Hepatic stellate cell (primary cell): ENCODE measurements around the gene C1orf232.

ENCODE experiments used
- DNase-seq: peaks from one replicate; pipeline ENCODE4 v3.0.0; 2011; ENCODE audit warnings: low spot score

The C1orf232 gene

DNA sequence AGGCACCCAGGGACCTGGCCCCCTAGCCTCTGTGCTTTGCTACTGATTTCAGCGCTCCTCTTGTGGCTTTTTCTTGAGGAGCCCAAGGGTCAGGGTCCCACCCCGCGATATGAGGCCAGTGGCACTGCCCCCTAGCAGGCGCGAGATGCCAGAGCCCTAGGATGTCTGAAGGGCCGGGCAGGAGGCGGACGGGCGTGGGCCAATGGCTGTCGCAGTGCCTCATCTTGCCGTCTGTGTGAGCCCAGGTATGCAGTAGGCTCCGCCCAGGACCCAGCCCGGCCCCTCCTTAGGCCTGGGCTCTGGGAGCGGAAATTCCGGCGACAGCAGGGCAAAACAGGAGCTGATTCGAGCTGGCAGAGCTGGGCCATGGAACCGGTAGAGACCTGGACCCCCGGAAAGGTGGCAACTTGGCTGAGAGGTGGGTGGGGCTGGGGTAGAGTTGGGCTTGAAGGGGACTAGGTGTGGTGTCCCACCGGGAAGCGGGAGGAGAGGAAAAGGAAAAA is 8.5 kb upstream of the C1orf232 start, which contains the start of gene CNKSR1:
Gene CNKSR1, plus strand, starts transcription at position 310 of the 503 bp plus-strand sequence. Its CDS starts 57 bp downstream, at position 367.
- DNase-seq, result no peak

DNA sequence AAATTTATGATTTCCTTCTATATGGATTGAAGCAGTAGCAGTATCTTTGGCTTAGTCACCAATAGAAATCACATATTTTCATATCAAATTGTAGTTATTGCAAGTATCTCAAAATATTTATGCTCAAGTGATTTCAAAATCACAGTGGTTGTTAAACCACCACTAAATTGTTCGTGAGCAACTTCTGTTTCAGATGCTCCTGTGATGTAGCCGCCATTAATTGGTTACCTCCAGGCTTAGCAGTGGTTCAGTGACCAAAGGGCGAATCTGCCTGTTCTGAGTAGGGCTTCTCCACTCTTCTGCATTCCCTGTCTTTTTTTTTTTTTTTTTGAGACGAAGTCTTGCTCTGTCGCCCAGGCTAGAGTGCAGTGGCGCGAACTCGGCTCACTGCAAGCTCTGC is 6.6 kb upstream of the C1orf232 start:
- no peak for DNase-seq

DNA sequence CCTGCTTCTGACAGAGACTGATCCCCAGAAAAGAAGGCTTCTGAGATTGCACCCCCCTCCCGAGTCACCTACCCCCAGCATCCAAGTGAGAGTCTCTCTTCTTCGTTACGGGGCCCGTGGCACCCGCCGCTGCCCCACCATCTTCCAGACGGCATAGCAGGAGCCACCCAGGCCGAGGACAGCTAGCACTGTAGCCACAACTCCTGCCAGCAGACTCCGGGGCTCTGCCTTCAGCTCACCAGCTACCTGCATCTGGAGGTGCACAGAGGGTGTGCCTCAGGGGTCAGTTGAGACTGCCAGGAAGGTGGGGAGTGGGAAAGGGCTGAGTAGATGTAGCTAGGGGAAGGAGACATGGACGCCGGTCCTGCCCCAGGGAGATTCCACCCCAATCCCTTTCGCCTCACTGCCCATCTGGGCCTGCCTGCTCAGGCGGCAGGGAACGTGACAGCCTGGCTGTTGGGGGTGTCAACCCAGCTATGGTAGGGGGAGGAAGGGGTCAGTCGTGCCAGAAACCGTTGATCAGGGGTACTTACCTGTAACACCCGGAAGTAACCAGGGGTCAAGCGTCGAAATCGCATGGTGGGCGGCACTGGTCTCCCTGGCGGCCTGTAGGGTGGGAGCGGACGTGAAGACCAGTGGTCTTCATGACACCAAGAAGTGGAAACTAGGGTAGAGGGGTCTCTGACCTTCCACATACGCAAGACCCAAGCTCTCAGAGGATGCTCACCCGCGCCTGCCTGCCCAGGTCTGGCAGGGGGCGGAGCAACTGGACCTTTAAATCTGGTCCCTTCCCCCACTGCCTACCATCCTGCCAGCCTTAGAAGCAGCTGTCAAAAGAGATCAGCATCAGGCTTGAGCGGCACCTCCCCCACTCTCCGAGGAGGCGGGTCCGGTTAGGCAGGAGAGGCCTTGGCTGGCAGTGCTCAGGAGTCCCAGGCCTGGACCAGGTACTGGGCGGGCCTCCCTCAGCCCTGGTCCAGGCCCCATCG is 2.6 kb upstream of the C1orf232 start, which contains the start of gene ZNF593OS:
Gene ZNF593OS, minus strand, starts transcription at position 749 of the 989 bp plus-strand sequence. Its CDS starts 171 bp downstream, at position 578.
- no peak for DNase-seq

DNA sequence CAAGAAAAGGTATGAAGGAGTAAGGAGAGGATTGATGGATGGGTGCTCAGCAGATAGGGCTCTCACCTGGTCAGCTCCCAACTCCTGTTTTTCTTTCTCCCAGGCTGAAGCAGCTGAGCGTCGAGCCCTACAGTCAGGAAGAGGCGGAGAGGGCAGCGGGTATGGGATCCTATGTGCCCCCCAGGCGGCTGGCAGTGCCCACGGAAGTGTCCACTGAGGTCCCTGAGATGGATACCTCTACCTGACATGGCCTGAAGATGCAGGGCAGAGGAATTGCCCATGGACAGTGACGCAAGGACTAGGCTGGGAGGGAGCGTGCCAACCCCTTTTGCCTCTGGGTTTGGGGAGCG is 1.7 kb upstream of the C1orf232 start:
- DNase-seq, result no peak

DNA sequence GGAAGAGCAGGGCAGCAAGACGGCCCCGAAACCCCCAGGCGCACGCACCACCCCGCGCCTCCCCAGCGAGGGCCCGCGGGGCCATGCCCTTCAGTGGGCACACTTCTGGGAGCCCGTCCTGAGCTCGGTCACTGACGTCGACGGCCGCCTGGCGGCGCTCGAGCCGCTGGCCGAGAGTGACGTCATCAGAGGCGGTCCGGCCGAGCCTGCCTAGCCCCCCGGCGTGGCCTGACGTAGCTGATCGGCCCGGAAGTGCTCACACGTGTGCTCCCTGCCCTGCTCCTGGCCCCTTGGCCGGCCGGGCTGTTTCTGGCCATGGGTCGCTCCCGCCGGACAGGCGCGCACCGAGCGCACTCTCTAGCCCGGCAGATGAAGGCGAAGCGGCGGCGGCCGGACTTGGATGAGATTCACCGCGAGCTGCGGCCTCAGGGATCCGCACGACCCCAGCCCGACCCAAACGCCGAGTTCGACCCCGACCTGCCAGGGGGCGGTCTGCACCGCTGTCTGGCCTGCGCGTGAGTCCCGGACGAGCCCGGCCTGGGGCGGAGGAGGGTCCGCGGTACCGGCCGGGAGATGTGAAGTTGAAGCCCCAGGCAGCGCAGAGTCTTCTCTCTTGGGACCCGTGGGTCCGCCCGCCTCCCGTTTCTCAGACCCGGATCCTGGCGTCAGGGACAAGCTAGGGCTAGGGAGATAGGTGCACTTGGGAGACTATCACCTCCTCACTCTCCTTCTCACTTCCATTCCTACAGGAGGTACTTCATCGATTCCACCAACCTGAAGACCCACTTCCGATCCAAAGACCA is 1.1 kb upstream of the C1orf232 start, which contains the start of gene ZNF593:
Gene ZNF593, plus strand, starts transcription at position 240 of the 803 bp plus-strand sequence. Its CDS starts 76 bp downstream, at position 316.
- DNase-seq, result peak; percentile 99

DNA sequence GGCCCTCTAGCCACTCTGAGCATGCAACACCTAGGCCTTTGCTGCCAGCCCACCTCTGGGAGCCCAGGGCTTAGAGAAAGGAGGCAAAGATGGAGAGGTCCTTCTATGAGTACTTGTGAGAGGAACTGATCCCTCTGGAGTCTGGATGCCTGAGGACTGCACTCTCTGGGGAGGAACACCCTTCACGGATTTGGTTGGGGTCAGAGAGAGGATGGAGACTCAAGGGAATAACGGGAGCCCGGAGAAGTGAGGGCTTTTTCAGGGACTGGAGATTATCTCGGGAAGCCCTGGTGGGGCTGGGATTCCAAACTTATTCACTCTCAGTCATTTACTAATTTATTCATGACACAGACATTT is 413 bp upstream of the C1orf232 start:
- no peak for DNase-seq

DNA sequence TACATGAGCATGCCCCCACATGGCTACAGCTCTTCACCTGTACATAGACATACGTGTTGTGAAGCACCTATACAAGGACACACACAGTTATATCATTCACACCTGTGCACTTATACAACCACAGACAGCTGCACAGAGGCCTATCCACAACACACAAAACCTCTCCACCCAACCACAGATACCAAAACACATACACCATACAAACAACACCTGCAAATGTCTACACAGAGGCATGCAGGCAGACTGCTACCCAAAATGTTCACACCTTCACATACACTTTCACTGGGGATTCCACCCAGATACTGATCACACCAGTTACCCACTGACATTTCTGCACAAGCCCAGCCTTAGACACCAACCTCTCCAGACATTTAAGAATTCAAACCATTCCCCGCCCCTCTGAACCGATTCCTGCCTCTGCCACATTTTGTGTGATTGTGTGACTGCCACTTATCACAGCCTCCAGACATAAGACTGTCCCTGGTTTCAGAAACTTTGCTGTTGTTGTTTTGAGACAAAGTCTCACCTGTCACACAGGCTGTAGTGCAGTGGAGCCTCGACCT is 2.0 kb downstream of the C1orf232 start:
- no peak for DNase-seq

DNA sequence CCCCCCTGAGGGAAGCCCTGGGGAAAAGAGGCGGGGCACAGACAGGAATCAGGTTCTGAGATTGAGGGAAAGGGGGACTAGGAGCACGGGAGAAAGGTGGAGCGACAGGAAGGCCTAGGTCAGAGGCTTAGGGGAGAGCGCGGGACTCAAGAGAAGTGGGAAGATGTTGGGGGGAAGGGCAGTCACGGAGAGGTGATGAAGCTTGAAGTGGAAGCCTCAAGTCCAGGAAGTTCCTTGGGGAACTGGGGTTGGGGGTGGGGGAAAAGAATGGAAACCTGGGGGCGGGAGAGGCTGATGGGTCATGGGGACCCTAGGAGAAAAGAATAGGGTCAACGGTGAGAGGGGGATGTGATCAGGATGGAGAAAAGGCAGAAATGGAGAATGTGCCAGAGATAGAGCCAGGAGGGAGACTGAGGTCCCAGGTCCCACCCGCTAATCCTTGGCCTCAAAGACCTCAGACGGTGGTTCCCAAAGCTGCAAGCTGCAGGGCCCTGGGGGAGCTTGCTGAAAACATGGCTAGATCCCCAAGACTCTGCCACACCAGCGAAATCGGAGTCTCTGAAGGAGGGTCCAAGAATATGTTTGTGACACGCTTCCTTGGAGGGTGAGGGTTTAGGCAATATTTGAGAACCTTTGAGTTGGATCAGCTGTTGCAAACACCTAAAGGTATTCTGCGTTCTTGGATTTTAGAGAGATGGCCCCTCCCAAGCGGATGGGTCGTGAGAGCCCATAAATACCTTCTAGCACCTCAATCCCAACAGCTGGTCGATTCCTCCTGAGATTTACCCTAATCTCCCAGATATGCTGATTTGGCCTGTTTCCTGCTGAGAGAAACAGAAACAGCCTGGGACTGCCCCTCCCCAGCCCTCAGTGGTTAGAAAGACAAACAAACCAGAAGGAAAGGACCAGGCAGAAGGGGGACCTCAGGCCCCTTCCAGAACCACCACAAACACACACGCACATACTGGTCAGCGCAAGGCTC is 3.6 kb downstream of the C1orf232 start:
- peak; percentile 60 for DNase-seq

DNA sequence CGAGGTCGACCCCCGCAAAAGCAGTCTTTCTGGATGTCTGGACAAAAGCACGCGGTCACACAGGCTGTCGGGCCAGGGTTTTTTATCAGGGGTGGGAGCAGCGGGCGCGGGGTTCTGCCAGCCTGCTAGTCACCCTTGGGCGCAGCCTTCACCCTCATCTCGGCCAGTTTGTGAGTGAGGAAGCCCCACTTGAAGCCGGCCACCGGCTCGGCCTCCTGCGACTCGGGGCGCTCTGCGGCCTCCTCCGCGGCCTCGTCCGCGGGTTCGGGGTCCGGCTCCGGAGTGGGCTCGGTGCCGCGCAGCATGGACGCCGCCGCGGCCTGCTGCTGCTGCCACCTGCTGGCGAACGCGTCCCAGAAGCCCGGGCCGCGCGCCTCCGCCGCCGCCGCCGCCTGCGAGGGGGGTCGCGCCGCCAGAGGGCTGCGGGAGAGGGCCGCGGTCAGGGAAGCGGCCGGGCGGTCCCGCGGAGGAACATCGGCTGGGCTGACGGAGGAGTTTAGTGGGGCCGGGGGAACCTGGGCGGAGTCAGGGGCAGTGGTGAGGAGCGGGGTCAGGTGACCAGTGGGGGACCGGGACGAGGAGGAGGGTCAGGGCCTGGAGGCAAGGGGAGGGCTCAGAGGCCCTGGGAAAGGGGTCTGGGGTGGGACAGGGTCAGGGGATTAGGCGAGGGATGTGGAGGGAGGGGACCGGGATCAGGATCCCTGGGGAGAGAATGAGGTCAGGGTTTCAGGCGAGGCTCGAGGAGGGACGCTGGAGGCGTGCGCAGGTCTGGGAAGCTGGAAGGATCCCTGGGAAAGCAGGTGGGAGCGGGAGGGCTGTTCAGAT is 4.5 kb downstream of the C1orf232 start:
- peak; percentile 72 for DNase-seq

DNA sequence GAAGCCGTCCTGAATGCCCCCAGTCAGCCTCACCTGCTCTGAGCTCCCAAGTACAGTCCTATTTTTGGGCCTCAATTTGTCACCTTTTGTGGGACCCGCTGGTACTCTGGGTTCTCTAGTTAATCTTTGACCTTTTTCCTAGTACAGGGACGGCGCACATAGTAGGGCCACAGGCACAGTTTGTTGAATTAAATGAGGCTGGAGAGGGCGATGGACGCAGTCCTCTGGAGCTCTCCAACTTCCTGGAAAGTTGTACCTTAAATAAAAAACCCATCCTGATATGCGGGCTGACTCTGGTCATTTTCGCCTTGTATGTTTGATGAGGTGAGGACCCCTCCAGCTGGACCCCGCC is 5.1 kb downstream of the C1orf232 start:
- no peak for DNase-seq

DNA sequence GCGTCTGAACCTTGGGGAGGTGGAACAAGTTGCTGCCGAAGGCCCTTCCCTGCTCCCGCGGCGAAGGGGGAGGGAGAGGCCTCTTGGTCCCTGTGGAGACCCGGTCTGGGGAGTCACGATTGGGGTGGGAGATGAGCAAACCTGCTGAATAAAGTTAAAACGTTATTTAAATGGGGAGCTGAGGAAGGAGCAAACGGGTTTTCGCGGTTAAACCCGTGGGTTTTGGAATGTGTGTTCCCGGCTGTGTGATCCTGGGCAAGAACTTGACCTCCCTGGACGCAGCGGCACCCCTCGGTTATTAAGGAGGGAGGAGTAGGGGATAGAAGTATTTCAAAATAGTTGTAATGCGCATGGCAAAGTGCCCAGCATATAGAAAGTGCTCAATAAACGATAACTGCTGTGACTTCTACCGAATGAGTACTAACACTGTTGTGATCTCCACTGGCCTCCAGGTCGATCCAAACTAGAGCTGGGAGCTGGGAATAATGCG is 6.5 kb downstream of the C1orf232 start:
- DNase-seq, result no peak

DNA sequence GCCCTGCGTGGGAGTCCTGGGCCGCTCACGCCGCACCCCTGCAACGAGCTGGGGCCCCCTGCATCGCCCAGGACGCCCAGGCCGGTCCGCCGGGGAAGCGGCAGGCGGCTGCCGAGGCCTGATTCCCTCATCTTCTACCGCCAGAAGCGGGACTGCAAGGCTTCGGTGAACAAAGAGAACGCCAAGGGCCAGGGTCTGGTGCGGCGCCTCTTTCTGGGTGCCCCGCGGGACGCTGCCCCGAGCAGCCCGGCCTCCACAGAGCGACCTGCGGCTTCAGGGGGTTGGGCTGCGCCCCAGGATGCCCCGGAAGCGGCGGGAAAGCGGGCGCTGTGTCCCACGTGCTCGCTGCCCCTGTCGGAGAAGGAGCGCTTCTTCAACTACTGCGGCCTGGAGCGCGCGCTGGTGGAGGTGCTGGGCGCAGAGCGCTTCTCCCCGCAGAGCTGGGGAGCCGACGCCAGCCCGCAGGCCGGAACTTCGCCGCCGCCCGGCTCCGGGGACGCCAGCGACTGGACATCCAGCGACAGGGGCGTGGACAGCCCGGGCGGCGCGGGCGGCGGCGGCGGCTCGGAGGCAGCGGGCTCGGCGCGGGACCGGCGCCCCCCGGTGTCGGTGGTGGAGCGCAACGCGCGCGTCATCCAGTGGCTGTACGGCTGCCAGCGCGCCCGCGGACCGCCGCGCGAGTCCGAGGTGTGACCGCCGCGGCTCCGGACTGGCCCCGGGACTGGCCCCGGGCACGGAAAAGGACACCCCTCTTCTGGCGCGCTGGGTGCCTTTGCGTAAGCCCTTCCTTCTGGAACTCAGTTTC is 7.1 kb downstream of the C1orf232 start:
- peak; percentile 69 for DNase-seq

DNA sequence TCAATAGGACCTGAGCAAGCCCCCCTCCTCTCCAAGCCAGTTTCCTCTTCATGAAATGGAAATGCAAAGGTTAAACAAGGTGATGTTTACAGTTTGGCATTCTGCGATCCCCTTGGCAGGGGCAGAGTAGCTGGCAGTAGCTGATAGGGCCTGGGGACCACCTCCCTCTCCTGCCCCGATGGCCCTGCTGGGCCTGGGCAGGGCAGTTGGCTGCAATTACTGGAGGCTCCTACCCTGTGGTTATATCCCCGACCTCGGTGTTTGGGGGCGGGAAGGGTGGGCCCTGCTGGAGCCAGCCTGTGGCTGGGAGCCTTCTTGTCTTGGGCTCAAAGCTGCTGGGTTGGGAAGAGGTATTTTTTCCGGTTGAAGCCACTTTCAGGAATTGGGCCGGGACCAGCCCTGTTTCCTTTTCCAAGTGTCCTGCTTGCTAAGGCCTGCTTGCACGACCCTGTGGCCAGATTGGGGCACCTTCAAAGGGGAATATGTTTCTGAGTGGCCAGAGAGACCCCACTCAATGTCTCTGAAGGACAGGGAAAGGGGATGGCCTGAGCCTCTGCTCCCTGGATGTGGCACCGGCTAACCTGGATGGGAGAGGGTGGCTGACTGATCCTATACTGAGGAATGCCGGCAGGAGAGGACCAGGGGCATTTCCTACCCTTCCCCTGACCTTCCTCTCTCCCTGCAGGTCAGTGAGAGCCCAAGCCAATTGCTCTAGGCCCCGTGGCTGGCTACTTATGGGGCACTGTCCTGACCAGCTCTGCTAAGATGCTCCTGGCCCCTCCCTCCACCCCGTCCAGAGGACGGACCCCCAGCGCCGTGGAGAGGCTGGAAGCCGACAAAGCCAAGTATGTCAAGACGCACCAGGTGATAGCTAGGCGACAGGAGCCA is 8.0 kb downstream of the C1orf232 start:
- DNase-seq, result no peak

DNA sequence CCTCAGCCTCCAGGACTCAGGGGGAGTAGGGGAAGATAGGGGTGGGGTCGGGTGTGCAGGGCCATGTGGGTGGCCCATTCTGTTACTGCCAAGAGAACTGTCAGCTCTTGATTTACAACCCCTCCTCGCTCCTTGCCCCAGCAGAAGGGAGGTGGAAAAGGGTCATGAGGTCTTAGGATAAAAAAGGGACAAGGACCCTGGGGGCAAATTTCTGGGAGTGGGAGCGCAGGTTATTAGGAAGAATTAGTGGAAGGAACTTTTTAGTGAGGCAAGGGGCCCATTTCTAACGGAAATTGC is 9.1 kb downstream of the C1orf232 start:
- DNase-seq, result no peak

DNA sequence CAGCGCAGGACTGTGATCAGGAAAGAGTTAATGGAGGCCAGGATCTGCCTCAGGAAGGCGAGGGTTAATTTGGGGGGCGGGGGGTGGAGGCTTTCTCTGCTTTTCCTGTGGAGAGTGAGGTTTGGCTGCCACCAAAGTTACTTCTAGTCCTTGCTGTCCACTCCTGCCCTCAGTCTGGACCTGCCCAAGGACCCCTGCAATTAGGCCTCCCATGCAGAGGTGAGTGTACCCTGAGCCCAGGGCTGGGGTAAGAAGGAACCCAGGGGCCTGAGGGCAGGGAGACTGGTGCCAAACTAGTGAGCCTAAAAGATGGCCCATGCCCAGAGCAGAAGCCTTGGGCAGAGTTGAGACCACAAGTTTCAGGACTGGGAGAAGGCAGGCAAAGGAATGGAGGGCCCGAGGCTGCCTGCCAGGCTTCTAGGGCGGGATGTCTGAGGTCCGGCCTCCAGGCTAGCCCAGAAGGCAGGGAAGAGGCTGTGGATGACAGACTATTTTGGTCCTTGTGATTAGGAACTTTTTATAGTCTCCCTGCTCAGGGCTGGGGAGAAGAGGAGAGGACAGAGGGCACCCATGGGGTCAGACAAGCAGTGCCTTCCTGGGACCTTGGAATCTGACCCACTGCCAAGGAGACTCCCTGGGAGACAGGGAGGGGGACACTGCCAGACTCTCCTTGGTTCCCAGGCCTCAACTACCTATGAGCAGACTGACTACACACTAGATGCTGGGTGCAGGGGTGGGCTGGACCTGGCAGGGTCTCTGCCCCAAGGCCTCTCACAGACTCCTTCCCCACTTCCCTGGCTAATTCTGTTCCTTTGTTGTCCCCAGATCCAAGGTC is 9.6 kb downstream of the C1orf232 start, which contains the start of gene FAM110D:
Gene FAM110D, plus strand, starts transcription at position 172 of the 835 bp plus-strand sequence. CDS start 2,213 bp downstream, outside the sequence.
- DNase-seq, result no peak

DNA sequence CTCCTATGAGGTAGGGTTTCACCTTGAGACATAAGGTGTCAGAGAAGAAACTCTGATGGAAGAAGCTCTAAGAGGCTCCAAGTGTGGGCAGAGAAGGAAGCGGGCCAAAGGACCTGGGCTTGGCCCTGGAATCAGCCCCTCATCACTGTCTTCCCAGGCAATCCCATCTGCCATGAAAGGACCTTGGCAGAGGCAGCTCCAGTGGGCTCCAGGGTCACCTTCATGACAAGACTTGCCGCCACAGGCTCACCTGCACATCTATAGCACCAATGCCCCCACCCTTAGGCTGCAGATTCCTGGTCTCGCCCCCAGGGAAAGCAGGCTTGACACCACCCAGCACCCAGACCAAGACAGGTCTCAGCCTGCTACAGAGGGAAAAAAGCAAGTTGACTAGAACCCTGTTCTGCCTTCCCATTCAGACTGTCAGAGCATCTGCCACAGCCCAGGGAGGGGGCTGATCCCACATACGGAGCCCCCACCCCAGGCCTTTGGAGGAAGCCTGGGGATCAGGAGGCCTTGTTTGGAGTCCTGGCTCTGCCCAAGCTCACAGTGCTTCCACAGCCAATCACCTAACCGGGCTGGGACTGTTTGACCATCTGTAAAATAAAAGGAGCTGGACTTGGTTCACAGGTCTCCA is 10.4 kb downstream of the C1orf232 start:
- DNase-seq, result no peak
